T1000 (cell line): ENCODE measurements around the gene SLC25A13.

Experiments
- DNase-seq: peaks from one replicate; lab custom pipeline; 2025; ENCODE audit warnings: mixed read lengths; lab: John Stamatoyannopoulos, UW

Gene SLC25A13

DNA sequence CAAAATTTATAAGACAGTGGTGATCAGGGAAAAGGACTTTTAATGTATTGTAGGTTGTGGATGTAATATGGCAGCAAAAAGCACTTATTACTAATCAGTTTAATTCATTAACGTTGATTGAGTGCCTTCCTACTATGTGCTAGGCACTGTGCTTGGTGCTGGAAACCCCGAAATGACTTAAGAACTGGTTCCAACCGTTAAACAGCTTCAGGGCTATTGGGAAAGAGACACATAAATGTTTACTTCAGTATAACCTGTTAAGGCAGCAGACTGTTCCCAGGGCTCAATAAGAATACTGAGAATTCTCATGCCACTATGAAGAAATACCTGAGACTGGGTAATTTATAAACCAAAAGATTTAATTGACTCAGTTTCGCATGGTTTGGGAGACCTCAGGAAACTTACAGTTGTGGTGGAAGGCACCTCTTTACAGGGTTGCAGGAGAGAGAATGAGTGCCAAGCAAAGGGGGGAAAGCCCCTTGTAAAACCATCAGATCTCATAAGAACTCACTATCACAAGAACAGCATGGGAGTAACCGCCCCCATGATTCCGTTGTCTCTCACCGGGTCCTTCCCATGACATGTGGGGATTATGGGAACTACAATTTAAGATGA lies 1.1 kb upstream of the SLC25A13 start:
- DNase-seq = no peak

DNA sequence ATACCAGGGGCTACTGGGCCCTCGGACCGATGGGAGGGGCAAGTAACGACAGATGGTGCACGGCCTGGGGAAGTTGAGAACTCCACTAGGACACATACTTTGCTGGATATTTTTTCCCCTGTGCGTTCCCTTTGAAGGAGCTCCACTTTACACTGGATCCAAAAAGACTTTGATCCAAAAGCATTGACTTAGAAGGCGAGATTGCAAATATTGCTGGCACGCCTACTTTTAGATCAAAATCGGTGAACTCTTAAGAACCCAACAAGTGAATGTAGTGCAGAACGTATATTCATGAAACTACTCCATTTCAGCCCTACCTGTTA lies 436 bp upstream of the SLC25A13 start:
- DNase-seq = no peak

DNA sequence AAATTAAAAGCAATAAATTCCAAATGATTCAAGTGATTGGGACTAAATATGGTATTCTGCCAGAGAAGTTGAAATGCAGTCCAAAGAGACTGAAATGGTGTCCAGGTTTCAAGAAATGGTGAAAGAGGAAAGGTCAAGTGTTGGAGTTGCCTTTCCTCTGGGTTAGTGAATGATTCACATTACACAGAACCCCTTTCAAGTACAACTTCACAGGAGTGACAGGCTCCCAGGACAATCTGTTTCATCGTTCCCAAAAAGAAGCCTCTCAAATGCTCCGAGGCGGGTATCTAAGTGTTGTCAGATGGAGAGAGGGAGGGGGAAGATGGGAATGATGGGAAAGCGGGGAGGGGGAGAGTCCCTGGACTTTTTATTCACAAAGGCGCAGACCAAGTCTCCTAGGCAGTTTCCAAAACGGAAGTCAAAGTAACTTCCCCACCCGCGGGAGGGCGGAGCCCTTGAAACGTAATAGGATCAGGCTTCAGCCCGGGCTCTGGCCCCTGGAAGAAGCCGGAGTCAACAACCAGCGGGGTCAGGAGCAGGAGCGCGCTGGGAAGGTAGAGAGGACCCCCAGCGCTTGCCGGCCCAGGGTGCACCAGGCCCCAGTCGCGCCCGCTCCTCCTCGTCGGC lies 754 bp downstream of the SLC25A13 start:
- peak; percentile 71 for DNase-seq

DNA sequence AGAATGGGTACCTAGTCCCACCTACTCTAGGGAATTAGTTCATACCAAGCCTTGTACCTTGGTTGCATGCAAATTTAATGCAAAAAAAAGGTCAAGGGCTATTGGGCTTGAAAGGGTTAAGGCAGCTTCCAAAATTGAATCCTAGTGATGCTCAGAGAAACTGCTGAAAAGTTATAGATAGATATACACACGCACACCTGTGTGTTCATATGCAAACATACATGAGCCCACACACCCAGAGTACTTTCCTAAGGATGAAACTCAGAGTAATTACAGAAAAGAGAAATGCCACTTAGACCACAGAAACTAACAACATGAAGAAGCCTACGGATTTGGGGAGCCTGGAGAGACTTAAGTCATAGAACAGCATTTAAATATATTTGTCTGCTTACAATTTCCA lies 1.5 kb downstream of the SLC25A13 start:
- DNase-seq = no peak

DNA sequence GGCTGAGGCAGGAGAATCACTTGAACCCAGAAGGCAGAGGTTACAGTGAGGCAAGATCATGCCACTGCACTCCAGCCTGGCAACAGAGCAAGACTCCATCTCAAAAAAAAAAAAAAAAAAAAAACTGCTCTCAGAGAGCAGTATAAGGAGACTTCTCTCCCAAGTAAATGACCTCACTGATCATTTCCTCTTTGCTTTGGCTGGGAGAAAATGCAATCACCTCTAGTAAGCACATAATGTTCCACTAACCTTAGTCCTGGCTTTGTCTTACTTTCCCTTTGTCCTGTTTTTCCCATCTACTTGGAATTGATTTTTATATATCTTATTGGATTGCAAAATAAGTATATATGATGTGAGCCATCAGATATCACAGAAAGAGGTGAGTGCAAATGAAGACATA lies 2.5 kb downstream of the SLC25A13 start:
- DNase-seq = no peak

DNA sequence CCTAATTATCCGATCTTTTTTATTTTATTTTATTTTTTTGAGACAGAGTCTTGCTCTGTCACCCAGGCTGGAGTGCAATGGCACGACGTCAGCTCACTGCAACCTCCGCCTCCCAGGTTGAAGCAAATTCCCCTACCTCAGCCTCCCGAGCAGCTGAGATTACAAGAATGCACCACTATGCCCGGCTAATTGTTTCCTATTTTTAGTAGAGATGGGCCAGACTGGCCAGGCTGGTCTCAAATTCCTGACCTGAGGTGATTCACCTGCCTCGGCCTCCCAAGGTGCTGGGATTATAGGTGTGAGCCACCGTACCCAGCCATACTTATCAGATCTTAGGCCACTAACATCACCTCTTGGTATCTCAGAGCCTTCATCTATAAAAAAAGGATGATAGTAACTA lies 4.9 kb downstream of the SLC25A13 start:
- DNase-seq = no peak

DNA sequence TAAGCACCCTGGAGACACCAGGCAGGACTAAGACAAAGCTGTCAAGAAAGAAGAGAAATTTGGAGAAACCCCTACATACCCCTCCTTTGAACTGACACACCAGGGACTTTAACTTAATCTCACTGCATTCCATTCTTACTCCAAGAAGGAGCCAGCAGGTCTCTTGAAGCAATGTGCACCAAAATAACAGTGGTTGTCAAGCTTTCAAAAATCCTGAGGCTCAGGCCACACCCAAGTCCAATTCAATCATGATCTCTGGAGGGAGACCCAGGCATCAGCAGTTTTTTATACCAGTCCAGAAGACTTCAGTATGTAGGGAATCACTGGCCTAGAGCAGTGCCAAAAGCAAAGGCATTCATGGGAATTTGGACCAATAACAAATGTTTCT lies 6.8 kb downstream of the SLC25A13 start:
- DNase-seq = no peak

DNA sequence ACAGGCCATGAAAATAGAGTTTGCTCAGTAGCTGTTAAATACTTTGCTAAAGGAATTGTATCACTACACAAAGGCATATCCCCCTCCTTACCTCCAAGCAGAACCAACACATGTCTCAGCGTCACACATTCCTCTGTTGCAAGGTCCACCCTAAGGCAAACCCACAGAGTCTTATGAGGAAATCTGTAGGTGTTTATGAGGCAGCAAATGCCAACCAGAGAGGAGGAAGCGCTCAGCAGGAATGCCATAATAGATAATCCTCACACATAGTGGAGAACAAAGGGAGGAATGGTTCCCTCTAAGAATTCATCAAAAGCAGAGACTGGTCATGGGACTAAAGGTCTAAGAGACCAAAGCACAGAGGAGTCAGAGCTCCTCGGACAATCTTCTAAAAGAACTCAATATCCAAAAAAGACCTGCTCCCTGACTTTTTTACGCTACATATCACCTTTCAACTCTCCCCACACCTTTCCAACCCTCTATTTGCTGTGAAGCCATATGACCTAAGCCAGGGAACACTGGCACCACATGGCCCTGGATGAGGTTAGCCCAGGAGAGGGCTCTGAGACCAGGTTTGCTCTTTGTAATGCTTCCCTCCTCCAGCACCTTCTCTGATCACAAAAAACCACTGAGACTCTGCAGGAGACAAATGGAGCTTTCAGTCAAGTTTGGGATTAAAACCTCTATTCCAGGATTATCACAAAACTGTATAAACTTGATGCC lies 7.3 kb downstream of the SLC25A13 start:
- peak; percentile 7 for DNase-seq

DNA sequence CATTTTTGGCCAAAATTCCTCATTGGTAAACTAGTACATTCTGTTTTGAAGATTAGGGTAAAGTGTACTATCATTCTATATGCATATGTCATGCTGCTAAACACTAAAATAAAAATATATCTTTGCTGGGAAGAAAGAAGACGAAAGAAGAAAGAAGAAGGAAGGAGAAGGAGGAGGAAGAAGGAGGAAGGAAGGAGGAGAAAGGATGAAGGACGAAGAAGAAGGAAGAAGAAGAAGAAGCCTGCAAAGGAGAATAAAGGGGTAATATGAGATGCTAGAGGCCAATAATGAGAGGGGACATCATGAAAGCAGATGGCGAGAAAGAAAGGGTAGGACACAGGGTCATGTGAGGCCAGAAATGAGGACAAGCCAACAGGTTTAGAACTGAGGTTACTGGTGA lies 8.0 kb downstream of the SLC25A13 start:
- DNase-seq = no peak

DNA sequence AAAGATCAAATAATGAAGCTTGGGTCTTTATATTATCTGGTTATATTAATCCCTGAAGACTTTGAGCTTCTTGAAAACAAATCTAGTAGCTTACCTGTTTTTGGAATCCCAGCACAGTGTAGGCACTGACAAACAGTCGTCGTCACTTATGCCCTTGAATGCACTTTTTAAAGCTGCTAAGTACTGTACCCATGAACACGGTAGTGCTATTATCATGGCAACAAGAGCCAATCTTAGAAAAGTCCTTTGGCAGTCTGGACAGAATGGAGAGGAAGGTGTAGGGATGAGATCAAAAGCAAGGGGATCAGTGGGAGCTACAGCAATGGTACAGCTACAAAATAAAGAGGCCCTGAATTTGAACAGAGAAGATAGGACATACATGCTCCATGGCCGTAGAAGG lies 9.4 kb downstream of the SLC25A13 start:
- DNase-seq = no peak

DNA sequence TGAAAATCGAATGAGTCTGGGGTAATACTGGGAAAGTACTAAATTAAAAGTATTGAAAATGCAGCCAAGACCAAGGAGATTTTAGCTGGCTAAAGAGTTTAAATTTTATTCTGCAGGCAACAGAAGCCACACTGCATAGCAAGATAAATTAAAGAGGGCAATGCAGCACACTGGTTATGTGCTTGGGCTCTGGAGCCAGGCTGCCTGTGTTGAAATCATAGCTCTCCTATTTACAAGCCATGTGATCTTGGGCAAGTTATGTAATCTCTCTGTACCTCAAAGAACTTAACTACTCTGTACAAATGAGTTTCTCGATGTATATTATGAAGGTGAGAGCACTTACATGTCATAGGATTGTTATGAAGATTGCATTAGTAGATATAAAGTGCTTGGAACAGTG lies 9.9 kb downstream of the SLC25A13 start:
- DNase-seq = no peak

DNA sequence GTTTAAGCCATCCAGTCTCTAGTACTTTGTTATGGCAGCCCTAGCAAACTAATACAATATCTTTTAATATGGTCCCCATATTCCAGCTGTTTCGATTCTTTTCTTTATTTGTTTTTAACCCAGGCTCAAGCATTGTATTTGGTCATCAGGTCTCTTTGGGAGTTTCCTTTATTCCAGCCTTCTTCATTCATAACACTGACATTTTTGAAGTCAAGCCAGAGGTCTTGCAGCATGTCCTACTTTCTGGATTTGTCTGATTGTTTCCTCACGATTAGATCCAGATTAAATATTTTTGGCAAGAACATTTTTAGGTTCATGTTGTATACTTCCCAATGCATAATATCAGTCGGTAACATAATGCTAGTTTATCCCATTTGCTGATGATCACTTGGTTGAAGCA lies 11.8 kb downstream of the SLC25A13 start:
- DNase-seq = no peak

DNA sequence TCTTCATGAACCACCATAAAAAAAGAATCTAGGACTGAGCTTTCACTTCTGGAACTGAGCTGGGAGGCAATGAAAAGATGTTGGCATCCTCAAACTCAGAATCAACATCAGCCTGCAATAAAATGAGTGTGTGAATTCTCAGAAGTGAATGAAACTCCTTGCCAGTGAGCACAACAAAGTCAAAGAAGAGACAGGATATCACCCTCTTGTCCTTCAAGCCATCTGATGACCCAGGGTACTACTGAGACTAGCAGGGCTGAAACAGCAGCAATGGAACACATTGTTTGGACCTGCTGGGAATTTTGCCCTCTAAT lies 13.0 kb downstream of the SLC25A13 start:
- DNase-seq = no peak

DNA sequence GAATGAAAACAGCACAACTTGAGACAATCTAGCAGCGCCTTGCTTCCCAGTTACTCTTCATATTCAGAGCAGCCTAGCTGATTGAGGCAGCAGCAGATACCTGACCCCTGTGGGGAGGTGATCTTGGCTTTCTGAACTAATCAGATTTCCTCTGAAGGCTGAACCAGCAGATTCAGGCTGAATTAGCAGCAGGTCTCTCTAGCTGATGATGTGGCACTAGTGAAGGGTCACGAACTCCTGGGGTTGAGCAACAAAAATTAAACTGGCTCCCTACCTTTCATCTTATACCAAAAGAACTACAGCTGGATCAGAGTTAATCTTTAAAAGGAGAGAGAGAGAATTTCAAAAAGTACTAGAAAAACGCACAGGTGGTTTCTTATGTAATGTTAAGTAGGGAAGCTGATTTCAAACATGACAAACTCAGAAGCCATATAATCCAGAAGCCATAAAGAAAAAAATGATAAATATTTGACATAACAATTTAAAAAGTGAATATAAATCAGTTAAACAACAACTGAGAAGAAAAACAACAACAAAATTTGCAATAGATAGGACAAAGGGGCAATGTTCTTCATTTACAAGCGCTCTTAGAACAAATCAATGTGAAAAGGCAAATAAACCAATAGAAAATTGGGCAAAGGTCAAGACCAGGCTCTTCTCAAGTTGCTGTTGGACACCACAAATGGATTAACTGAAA lies 13.5 kb downstream of the SLC25A13 start:
- DNase-seq = no peak

DNA sequence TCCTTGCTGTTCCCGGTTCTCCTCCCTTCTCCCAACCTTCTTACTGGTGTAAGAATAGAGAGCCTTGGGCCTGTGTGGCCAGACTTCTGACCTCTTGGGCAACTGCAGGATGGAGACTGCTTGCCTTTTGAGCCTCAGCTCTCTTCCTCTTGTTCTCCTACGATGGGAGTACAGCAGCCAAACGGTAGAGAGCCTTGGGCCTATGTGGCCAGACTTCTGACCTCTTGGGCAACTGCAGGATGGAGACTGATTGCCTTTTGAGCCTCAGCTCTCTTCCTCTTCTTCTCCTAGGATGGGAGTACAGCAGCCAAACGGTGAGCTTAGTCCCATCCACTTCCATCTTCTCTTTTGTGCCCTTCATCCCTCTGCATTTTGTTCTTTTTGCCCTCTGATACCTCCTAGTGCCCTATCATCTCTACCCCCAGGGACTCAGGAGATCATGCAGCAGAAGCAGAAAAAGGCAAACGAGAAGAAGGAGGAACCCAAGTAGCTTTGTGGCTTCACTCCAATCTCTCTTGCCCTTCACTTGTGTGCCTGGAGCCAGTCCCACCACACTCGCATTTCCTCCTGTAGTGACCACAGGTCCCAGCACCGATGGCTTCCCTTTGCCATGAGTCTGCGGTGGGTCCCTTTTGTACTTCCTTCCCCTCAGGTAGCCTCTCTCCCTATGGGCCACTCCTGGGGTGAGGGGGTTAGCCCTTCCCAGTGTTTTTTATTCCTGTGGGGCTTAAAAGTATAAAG lies 15.3 kb downstream of the SLC25A13 start:
- no peak for DNase-seq

DNA sequence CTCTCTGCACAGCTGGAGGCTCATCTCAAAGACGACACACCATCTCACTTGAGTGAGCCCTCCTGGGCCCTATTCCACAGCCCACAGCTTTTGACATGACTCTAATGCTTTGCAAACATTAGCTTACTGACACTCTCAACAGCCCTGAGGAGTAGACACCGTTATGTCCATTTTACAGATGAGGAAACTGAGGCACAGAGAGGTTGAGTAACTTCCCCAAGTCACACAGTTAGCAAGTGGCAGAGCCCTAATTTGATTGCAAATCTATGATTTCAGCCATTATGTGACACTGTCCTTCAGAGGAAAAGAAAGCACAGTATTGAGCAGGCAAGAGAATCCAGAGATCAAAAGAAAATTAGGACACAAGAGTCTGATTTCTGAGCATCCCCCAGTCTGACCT lies 16.0 kb downstream of the SLC25A13 start:
- DNase-seq = no peak

DNA sequence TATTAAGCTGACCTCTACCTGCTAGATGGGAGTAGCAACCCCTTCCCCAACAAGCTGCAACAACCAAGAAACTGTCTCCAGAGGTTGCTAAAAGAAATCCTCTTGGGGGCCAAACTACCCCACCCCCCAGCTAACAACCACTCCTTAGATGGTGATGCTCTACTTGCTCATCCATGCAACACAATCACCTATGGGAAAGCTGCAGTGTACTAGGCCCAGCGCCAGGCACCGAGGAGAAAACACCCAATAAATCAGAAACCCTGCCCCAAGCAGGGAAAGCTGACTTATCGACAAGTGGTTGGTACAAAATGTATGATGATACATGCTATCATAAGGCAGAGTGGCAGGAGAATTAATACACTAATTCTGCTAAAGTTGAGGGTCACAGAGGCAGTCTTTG lies 17.3 kb downstream of the SLC25A13 start:
- DNase-seq = no peak

DNA sequence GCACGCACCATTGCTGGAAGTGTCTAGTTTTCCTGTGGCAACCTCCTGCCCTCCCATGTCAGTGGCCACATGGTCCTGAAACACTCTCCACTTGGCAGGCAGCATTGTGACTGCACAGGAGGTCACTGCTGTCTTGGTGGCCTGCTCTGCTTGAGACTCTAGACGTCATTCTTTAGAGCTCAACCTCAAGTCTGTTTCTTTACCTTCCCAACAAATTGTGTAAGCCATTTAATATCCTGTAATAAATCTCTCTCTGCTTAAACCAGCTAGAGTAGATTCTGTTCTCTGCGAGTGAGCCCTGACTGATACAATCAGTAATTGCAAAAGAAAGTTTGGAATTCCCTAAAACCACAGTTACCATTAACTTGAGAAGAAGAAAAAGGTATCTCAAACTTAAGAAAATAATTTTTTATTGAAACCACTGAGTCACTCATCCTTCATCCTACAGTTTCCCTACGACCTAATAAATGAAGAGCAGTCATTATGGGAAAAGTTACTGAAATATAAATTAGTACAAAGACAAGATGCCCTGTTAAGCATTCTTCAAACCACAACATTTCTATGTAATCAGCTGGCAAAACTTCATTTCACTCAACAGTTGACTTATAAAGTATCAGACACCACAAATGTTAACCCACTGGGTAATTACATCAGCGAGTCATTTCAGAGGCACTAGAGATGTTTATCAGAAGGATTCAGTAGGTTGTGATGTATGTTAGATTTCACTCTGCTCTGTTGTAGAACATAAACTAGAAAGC lies 18.0 kb downstream of the SLC25A13 start:
- DNase-seq = peak; percentile 30

DNA sequence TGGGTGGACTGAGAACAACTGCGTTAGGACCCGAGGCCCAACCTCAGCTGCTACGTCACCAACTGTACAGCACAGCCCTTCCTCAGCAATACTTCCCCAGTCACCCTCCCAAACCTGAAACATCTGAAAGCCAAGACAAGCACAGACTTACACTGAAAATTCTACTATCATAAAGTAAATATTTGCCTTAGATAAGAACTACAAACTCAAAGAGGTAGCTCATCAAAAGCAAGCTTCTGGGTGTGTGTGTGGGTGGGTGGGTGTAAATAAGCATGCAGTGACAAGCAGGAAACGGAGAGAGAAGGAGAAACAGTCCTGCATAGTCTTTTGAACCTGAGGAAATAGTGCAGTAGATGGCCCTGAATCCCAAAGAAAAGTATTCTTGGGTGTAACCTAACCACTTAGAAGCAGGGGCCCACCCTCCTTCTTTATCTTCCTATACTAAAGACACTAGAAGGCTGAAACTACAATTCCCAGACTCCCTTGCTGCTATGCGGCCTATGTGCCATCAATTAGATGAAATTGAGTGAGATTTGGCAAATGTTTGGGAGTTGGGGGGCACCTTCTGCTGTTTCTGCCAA lies 18.7 kb downstream of the SLC25A13 start:
- no peak for DNase-seq

DNA sequence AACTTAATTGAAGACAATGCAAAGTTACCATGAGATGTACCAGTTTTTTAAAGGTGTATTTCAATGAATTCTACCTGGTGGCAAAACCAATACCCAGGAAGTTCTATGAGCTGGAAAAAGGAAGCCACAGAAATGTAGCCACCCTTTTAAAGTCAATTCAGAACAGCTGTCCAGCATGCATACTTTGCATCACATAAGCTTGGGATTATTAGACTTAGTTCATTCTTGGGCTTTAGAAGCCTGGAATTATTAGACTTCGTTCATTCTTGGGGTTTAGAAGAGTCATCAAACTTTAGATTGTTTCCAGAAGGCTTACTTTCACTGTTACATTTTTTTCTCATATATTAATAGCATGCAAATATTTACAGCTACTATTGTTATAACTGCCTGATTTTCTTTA lies 20.9 kb downstream of the SLC25A13 start:
- no peak for DNase-seq

DNA sequence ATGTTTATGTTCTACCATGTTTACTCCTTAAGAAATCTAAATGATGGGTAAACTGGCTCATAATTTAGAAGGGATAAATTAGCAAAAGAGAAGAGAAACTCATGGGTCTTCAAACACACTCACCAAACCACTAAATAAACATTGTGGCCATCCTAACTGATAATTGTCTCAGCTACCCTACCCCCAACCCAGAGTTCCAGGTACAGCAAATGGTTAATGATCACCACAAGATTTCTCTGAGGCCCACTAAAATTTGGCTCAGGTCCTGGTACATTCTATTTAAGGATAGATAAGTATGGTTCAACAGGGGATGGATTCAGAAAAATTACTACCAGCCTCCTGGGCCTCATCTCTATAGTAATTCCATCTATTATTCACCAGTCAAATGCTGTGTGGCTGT lies 21.4 kb downstream of the SLC25A13 start:
- no peak for DNase-seq

DNA sequence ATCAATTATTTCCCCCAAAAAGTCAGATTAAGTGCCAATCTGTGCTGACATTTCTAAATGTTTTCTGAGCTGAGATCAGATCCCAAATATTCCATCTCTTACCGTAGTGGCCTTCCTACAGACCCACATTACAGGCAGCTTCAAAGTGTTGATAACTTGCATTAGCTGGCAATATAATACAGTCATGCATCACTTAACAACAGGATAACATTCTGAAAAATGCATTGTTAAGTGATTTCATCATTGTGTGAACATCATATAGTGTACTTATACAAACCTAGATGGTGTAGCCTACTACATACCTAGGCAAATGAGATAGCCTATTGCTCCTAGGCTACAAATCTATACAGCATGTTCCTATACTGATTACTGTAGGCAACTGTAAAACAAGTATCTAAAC lies 22.4 kb downstream of the SLC25A13 start:
- DNase-seq = no peak
